ENCODE data around the gene SLU7. TPM values are rescaled to one million over a fixed set of nuclear protein-coding genes. Genes with fewer than 3 reads are reported as not detected.

Gene SLU7
- total RNA-seq, 1 donor, result 75.6 TPM

- Histone ChIP-seq H3K27ac (ENCODE audit: low read depth, low read length) (no peak overlapping the region), H3K79me2 (ENCODE audit: insufficient read depth, low read length) (no peaks in the 10 kb centered on the region)
Measured at GRCh38 chr5:160463227-160463626, 44.3 kb upstream of the SLU7 start.

DNA sequence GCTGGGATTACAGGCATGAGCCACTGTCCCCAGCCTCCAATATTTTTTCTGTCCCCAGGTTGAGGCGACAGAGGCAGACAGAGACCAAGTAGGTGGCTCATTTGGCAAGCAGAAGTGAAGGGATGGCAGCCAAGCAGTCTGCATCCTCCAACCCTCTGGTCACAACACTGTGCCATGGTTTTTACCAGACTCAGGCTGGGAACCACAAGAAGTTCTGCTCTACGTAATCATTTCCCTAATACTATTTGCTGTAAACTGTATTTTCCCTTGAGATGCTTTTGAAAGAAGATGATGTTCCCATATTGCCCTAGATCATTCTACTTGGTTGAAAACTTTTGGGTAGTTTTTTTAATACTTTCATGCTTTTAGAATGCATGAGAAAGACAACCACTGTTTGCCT lies 43.3 kb upstream of the SLU7 start:
- no peaks in the 10 kb centered on the region for H3K9me3 ChIP-seq (ENCODE audit: low read depth, low read length)
- H3K27me3 ChIP-seq (ENCODE audit: insufficient read depth, low read length), result no peaks in the 10 kb centered on the region
- H4K20me1 ChIP-seq (ENCODE audit: insufficient read depth, low read length), result no peaks in the 10 kb centered on the region
- DNase-seq (ENCODE audit: insufficient read length, low spot score, missing footprints), result no peak
- H3K36me3 ChIP-seq (ENCODE audit: insufficient read depth, low read length), result no peaks in the 10 kb centered on the region
- no peak overlapping the region for H3K4me2 ChIP-seq (ENCODE audit: insufficient read depth, low read length)
- peaks cover 33% of the 10 kb centered on the region for H3K4me1 ChIP-seq (ENCODE audit: insufficient read depth, low read length)
- TF ChIP-seq, protein P1, sequence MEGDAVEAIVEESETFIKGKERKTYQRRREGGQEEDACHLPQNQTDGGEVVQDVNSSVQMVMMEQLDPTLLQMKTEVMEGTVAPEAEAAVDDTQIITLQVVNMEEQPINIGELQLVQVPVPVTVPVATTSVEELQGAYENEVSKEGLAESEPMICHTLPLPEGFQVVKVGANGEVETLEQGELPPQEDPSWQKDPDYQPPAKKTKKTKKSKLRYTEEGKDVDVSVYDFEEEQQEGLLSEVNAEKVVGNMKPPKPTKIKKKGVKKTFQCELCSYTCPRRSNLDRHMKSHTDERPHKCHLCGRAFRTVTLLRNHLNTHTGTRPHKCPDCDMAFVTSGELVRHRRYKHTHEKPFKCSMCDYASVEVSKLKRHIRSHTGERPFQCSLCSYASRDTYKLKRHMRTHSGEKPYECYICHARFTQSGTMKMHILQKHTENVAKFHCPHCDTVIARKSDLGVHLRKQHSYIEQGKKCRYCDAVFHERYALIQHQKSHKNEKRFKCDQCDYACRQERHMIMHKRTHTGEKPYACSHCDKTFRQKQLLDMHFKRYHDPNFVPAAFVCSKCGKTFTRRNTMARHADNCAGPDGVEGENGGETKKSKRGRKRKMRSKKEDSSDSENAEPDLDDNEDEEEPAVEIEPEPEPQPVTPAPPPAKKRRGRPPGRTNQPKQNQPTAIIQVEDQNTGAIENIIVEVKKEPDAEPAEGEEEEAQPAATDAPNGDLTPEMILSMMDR (IDR thresholded peaks at IDR 0.05; ENCODE audit: extremely low read depth, low read depth, low read length), result no peak
- H3K4me3 ChIP-seq (ENCODE audit: insufficient read depth, low read length), result no peak overlapping the region
- H2AFZ ChIP-seq (ENCODE audit: low read length), result no peak overlapping the region
- no peaks in the 10 kb centered on the region for H3K79me2 ChIP-seq (ENCODE audit: insufficient read depth, low read length)
- no peak overlapping the region for H3K27ac ChIP-seq (ENCODE audit: low read depth, low read length)

More at GRCh38 chr5:160463227-160463626, 44.3 kb upstream of the SLU7 start:
- H3K9me3 ChIP-seq (ENCODE audit: low read depth, low read length), result no peaks in the 10 kb centered on the region
- TF ChIP-seq, protein P1 (IDR thresholded peaks at IDR 0.05; ENCODE audit: extremely low read depth, low read depth, low read length), result no peak
- H3K36me3 ChIP-seq (ENCODE audit: insufficient read depth, low read length), result no peaks in the 10 kb centered on the region
- H3K27me3 ChIP-seq (ENCODE audit: insufficient read depth, low read length), result no peaks in the 10 kb centered on the region
- H3K4me2 ChIP-seq (ENCODE audit: insufficient read depth, low read length), result peak overlapping the region; percentile 58
- H3K4me3 ChIP-seq (ENCODE audit: insufficient read depth, low read length), result no peak overlapping the region
- H2AFZ ChIP-seq (ENCODE audit: low read length), result no peak overlapping the region
- peaks cover 43% of the 10 kb centered on the region for H3K4me1 ChIP-seq (ENCODE audit: insufficient read depth, low read length)
- no peaks in the 10 kb centered on the region for H4K20me1 ChIP-seq (ENCODE audit: insufficient read depth, low read length)
- no peak for DNase-seq (ENCODE audit: insufficient read length, low spot score, missing footprints)

DNA sequence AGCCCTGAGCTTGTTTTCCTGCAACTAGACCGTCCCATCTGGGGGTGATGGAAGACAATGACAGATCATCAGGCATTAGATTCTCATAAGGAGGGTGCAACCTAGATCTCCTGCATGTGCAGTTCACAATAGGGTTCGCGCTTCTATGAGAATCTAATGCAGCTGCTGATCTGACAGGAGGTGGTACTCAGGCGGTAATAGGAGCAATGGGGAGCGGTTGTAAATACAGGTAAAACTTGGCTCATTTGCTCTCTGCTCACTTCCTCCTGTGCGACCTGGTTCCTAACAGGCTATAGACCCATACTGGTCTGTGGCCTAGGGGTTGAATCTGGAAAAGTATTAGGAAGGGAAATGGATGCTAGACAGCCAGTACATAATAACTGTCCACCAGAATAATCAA lies 42.5 kb upstream of the SLU7 start:
- Histone ChIP-seq H3K36me3 (ENCODE audit: insufficient read depth, low read length) (no peaks in the 10 kb centered on the region), H3K79me2 (ENCODE audit: insufficient read depth, low read length) (no peaks in the 10 kb centered on the region), H3K4me3 (ENCODE audit: insufficient read depth, low read length) (no peak overlapping the region), H3K27ac (ENCODE audit: low read depth, low read length) (no peak overlapping the region), H2AFZ (ENCODE audit: low read length) (no peak overlapping the region), H4K20me1 (ENCODE audit: insufficient read depth, low read length) (no peaks in the 10 kb centered on the region), H3K4me2 (ENCODE audit: insufficient read depth, low read length) (no peak overlapping the region), H3K4me1 (ENCODE audit: insufficient read depth, low read length) (peaks cover 27% of the 10 kb centered on the region), H3K27me3 (ENCODE audit: insufficient read depth, low read length) (no peaks in the 10 kb centered on the region), H3K9me3 (ENCODE audit: low read depth, low read length) (no peaks in the 10 kb centered on the region)
- TF ChIP-seq, protein P1 (IDR thresholded peaks at IDR 0.05; ENCODE audit: extremely low read depth, low read depth, low read length), result no peak
- no peak for DNase-seq (ENCODE audit: insufficient read length, low spot score, missing footprints)

GRCh38 chr5:160460377-160461049 lies 41.6 kb upstream of the SLU7 start:
- Histone ChIP-seq H3K4me3 (ENCODE audit: insufficient read depth, low read length) (no peak overlapping the region), H3K27ac (ENCODE audit: low read depth, low read length) (no peak overlapping the region), H3K79me2 (ENCODE audit: insufficient read depth, low read length) (no peaks in the 10 kb centered on the region), H4K20me1 (ENCODE audit: insufficient read depth, low read length) (no peaks in the 10 kb centered on the region), H3K9me3 (ENCODE audit: low read depth, low read length) (no peaks in the 10 kb centered on the region), H3K27me3 (ENCODE audit: insufficient read depth, low read length) (peaks cover 4% of the 10 kb centered on the region), H3K4me2 (ENCODE audit: insufficient read depth, low read length) (no peak overlapping the region), H2AFZ (ENCODE audit: low read length) (no peak overlapping the region), H3K36me3 (ENCODE audit: insufficient read depth, low read length) (no peaks in the 10 kb centered on the region), H3K4me1 (ENCODE audit: insufficient read depth, low read length) (peaks cover 27% of the 10 kb centered on the region)
- no peak for DNase-seq (ENCODE audit: insufficient read length, low spot score, missing footprints)
- TF ChIP-seq, protein P1 (IDR thresholded peaks at IDR 0.05; ENCODE audit: extremely low read depth, low read depth, low read length), result peak; percentile 33
